GM23338 (cell line): ENCODE measurements around the gene PTPRE. TPM values are rescaled to one million over a fixed set of nuclear protein-coding genes. Genes with fewer than 3 reads are reported as not detected.

Source experiments
- ATAC-seq: fragments of 200-7000 bp; cut with Tn5 transposase; 3 replicates; pipeline ENCODE4 v1.9.1; 2020
- DNase-seq: peaks from one replicate; pipeline ENCODE4 v3.0.0-alpha.2; 2015; ENCODE audit warnings: low spot score
- H2AFZ ChIP-seq: fragments of 200-600 bp; sonication (generic); 2 replicates; pipeline ENCODE4 v1.8.0; 2016; ENCODE audit warnings: antibody characterized with exemption, mild to moderate bottlenecking, moderate library complexity
- H3F3A ChIP-seq: fragments of 200-600 bp; sonication (generic); replicated peaks from 2 replicates; pipeline ENCODE4 v1.8.0; 2017; ENCODE audit warnings: antibody characterized with exemption, mixed run types, low read depth
- H3K27ac ChIP-seq: fragments of 200-600 bp; sonication (generic); 2 replicates; pipeline ENCODE4 v1.6.1; 2016; ENCODE audit warnings: low read depth
- H3K27me3 ChIP-seq: fragments of 200-600 bp; sonication (generic); 2 replicates; pipeline ENCODE4 v1.8.0; 2016; ENCODE audit warnings: mild to moderate bottlenecking, mixed run types, moderate library complexity; ENCODE audit not compliant: insufficient read depth
- H3K36me3 ChIP-seq: fragments of 200-600 bp; sonication (generic); 2 replicates; pipeline ENCODE4 v1.8.0; 2016; ENCODE audit warnings: mild to moderate bottlenecking; ENCODE audit not compliant: insufficient read depth
- H3K4me1 ChIP-seq: fragments of 200-600 bp; sonication (generic); 2 replicates; pipeline ENCODE4 v1.8.0; 2016; ENCODE audit warnings: mild to moderate bottlenecking, moderate library complexity; ENCODE audit not compliant: insufficient read depth
- H3K4me2 ChIP-seq: fragments of 200-600 bp; sonication (generic); 2 replicates; pipeline ENCODE4 v1.7.1; 2017; ENCODE audit warnings: mixed run types
- H3K4me3 ChIP-seq: fragments of 200-600 bp; sonication (generic); 2 replicates; pipeline ENCODE4 v1.6.1; 2016; ENCODE audit warnings: mixed run types
- H3K79me2 ChIP-seq: fragments of 200-600 bp; sonication (generic); replicated peaks from 2 replicates; pipeline ENCODE4 v1.8.0; 2017; ENCODE audit warnings: mild to moderate bottlenecking; ENCODE audit not compliant: insufficient read depth
- H3K9me2 ChIP-seq: fragments of 200-600 bp; sonication (generic); 2 replicates; pipeline ENCODE4 v1.8.0; 2017; ENCODE audit not compliant: insufficient read depth
- H4K20me1 ChIP-seq: fragments of 200-600 bp; sonication (generic); replicated peaks from 2 replicates; pipeline ENCODE4 v1.8.0; 2017; ENCODE audit warnings: mild to moderate bottlenecking; ENCODE audit not compliant: insufficient read depth
- H3K27ac Mint-ChIP-seq: 2 replicates; pipeline ENCODE4 v1.8.0; 2020; ENCODE audit warnings: inconsistent platforms, mild to moderate bottlenecking, moderate library complexity, mixed read lengths
- H3K27me3 Mint-ChIP-seq: 3 replicates; pipeline ENCODE4 v1.8.0; 2022; ENCODE audit warnings: low read depth, mild to moderate bottlenecking, moderate library complexity, mixed read lengths, inconsistent platforms; ENCODE audit not compliant: insufficient read depth, poor library complexity
- H3K36me3 Mint-ChIP-seq: 3 replicates; pipeline ENCODE4 v1.8.0; 2021; ENCODE audit warnings: low read depth, mild to moderate bottlenecking, inconsistent platforms, moderate library complexity, mixed read lengths
- H3K4me1 Mint-ChIP-seq: 3 replicates; pipeline ENCODE4 v1.8.0; 2020; ENCODE audit warnings: mild to moderate bottlenecking, inconsistent platforms, mixed read lengths
- H3K4me3 Mint-ChIP-seq: 3 replicates; pipeline ENCODE4 v1.8.0; 2021; ENCODE audit warnings: moderate library complexity, mild to moderate bottlenecking, inconsistent platforms, mixed read lengths
- H3K9me3 Mint-ChIP-seq: 3 replicates; pipeline ENCODE4 v1.8.0; 2020; ENCODE audit warnings: moderate library complexity, mild to moderate bottlenecking, inconsistent platforms, mixed read lengths
- CREB1 ChIP-seq: fragments of 250-450 bp; sonication (Bioruptor Pico); IDR thresholded peaks from 2 replicates; pipeline ENCODE4 v1.5.0; 2020; ENCODE audit warnings: low read depth, mild to moderate bottlenecking, moderate library complexity
- CTCF ChIP-seq, 2 experiments: fragments of 200-600 bp in 1 of 2; sonication (generic) in 1 of 2; conservative IDR thresholded peaks; 2 replicates each; pipeline versions ENCODE4 v1.5.1 to v1.6.1; 2016 to 2017; ENCODE audit warnings: antibody characterized with exemption in 2 of 2, low read depth in 2 of 2, mild to moderate bottlenecking in 2 of 2, moderate library complexity in 1 of 2
- ETS1 ChIP-seq: IDR thresholded peaks from 2 replicates; pipeline ENCODE4 v1.6.1; 2016; ENCODE audit warnings: antibody characterized with exemption
- EZH2 ChIP-seq: fragments of 200-600 bp; sonication (generic); IDR thresholded peaks from one replicate; pipeline ENCODE4 v1.8.0; 2017; ENCODE audit warnings: antibody characterized with exemption, mild to moderate bottlenecking, low read depth; ENCODE audit not compliant: unreplicated experiment
- EZH2phosphoT487 ChIP-seq: fragments of 200-600 bp; sonication (generic); IDR thresholded peaks from one replicate; pipeline ENCODE4 v1.8.1; 2018; ENCODE audit warnings: antibody characterized with exemption; ENCODE audit not compliant: unreplicated experiment
- STAT1 ChIP-seq: IDR thresholded peaks from one replicate; pipeline ENCODE4 v1.6.1; 2016; ENCODE audit warnings: antibody characterized with exemption; ENCODE audit not compliant: unreplicated experiment
- polyA plus RNA-seq: library from polyadenylated mRNA; unstranded; fragments of >200 nt; fragmentation: Nextera tagmentation; extraction: Ambion mirVana; gene quantifications from 2 replicates; pipeline ENCODE4 v1.2.1, GENCODE V29; 2016
- total RNA-seq: library from RNA; depleted of rRNA; stranded (reverse); fragments of >200 nt; shearing (Covaris generic); gene quantifications from 2 replicates; pipeline ENCODE4 v1.2.3, GENCODE V29; 2014
- TF ChIP-seq, protein P1 (sequence below): IDR thresholded peaks from one replicate; pipeline ENCODE4 v1.6.1; 2018; ENCODE audit warnings: antibody characterized with exemption; ENCODE audit not compliant: unreplicated experiment
- TF ChIP-seq, protein P2 (sequence below): fragments of 250-450 bp; sonication (Bioruptor Pico); IDR thresholded peaks from 2 replicates; pipeline ENCODE4 v1.5.0; 2020; ENCODE audit warnings: mild to moderate bottlenecking, moderate library complexity

PTPRE gene
- total and polyA plus RNA-seq, 2 experiments from 2014 or later, result 0.34 to 0.42 TPM

- Histone ChIP-seq H3F3A (no peaks in the 10 kb centered on the region), H3K27ac (no peak overlapping the region), H2AFZ (no peak overlapping the region), H3K4me2 (no peak overlapping the region), H3K4me1 (no peaks in the 10 kb centered on the region), H3K4me3 (no peak overlapping the region), H3K79me2 (no peaks in the 10 kb centered on the region), H3K9me2 (no peaks in the 10 kb centered on the region; the same call in 1 of the 2 replicates), H3K36me3 (no peaks in the 10 kb centered on the region), H3K27me3 (no peaks in the 10 kb centered on the region), H4K20me1 (no peaks in the 10 kb centered on the region)
- TF ChIP-seq CREB1 (CRISPR knock-in tag) (no peak), EZH2 (no peak), EZH2phosphoT487 (no peak), ETS1 (no peak), CTCF (conservative IDR thresholded peaks at IDR 0.05; ENCODE audit: low read depth in 2 of 2) (no peak), STAT1 (no peak)
- TF ChIP-seq, protein P1, sequence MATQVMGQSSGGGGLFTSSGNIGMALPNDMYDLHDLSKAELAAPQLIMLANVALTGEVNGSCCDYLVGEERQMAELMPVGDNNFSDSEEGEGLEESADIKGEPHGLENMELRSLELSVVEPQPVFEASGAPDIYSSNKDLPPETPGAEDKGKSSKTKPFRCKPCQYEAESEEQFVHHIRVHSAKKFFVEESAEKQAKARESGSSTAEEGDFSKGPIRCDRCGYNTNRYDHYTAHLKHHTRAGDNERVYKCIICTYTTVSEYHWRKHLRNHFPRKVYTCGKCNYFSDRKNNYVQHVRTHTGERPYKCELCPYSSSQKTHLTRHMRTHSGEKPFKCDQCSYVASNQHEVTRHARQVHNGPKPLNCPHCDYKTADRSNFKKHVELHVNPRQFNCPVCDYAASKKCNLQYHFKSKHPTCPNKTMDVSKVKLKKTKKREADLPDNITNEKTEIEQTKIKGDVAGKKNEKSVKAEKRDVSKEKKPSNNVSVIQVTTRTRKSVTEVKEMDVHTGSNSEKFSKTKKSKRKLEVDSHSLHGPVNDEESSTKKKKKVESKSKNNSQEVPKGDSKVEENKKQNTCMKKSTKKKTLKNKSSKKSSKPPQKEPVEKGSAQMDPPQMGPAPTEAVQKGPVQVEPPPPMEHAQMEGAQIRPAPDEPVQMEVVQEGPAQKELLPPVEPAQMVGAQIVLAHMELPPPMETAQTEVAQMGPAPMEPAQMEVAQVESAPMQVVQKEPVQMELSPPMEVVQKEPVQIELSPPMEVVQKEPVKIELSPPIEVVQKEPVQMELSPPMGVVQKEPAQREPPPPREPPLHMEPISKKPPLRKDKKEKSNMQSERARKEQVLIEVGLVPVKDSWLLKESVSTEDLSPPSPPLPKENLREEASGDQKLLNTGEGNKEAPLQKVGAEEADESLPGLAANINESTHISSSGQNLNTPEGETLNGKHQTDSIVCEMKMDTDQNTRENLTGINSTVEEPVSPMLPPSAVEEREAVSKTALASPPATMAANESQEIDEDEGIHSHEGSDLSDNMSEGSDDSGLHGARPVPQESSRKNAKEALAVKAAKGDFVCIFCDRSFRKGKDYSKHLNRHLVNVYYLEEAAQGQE, result no peak
- TF ChIP-seq, protein P2, sequence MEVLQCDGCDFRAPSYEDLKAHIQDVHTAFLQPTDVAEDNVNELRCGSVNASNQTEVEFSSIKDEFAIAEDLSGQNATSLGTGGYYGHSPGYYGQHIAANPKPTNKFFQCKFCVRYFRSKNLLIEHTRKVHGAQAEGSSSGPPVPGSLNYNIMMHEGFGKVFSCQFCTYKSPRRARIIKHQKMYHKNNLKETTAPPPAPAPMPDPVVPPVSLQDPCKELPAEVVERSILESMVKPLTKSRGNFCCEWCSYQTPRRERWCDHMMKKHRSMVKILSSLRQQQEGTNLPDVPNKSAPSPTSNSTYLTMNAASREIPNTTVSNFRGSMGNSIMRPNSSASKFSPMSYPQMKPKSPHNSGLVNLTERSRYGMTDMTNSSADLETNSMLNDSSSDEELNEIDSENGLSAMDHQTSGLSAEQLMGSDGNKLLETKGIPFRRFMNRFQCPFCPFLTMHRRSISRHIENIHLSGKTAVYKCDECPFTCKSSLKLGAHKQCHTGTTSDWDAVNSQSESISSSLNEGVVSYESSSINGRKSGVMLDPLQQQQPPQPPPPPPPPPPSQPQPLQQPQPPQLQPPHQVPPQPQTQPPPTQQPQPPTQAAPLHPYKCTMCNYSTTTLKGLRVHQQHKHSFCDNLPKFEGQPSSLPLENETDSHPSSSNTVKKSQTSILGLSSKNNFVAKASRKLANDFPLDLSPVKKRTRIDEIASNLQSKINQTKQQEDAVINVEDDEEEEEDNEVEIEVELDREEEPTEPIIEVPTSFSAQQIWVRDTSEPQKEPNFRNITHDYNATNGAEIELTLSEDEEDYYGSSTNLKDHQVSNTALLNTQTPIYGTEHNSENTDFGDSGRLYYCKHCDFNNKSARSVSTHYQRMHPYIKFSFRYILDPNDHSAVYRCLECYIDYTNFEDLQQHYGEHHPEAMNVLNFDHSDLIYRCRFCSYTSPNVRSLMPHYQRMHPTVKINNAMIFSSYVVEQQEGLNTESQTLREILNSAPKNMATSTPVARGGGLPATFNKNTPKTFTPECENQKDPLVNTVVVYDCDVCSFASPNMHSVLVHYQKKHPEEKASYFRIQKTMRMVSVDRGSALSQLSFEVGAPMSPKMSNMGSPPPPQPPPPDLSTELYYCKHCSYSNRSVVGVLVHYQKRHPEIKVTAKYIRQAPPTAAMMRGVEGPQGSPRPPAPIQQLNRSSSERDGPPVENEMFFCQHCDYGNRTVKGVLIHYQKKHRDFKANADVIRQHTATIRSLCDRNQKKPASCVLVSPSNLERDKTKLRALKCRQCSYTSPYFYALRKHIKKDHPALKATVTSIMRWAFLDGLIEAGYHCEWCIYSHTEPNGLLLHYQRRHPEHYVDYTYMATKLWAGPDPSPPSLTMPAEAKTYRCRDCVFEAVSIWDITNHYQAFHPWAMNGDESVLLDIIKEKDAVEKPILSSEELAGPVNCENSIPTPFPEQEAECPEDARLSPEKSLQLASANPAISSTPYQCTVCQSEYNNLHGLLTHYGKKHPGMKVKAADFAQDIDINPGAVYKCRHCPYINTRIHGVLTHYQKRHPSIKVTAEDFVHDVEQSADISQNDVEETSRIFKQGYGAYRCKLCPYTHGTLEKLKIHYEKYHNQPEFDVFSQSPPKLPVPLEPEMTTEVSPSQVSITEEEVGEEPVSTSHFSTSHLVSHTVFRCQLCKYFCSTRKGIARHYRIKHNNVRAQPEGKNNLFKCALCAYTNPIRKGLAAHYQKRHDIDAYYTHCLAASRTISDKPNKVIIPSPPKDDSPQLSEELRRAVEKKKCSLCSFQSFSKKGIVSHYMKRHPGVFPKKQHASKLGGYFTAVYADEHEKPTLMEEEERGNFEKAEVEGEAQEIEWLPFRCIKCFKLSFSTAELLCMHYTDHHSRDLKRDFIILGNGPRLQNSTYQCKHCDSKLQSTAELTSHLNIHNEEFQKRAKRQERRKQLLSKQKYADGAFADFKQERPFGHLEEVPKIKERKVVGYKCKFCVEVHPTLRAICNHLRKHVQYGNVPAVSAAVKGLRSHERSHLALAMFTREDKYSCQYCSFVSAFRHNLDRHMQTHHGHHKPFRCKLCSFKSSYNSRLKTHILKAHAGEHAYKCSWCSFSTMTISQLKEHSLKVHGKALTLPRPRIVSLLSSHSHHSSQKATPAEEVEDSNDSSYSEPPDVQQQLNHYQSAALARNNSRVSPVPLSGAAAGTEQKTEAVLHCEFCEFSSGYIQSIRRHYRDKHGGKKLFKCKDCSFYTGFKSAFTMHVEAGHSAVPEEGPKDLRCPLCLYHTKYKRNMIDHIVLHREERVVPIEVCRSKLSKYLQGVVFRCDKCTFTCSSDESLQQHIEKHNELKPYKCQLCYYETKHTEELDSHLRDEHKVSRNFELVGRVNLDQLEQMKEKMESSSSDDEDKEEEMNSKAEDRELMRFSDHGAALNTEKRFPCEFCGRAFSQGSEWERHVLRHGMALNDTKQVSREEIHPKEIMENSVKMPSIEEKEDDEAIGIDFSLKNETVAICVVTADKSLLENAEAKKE, result no peak
- no peaks in the 10 kb centered on the region for H3K4me1 Mint-ChIP-seq
- no peak for DNase-seq
- no peak overlapping the region for H3K27ac Mint-ChIP-seq
- H3K27me3 Mint-ChIP-seq, result no peaks in the 10 kb centered on the region
- H3K9me3 Mint-ChIP-seq, result peaks cover 4% of the 10 kb centered on the region; the same call in 1 of the 3 replicates
- no peak overlapping the region for H3K4me3 Mint-ChIP-seq
- ATAC-seq, result no peak
- no peaks in the 10 kb centered on the region; the same call in 2 of the 3 replicates for H3K36me3 Mint-ChIP-seq
Measured at GRCh38 chr10:127897177-127897576, 9.7 kb upstream of the PTPRE start.
